Measurements from ENCODE around the gene PDGFRB. TPM values are rescaled to one million over a fixed set of nuclear protein-coding genes. Genes with fewer than 3 reads are reported as not detected.

The PDGFRB gene
- total RNA-seq, 1 experiment from 2014 or later, result 0.34 TPM

- no peak for TF ChIP-seq ZBTB33 (IDR thresholded peaks at IDR 0.05; ENCODE audit: extremely low read depth, insufficient replicate concordance, low read length)
- no peak for TF ChIP-seq POLR2A (IDR thresholded peaks at IDR 0.05; ENCODE audit: borderline replicate concordance, extremely low read depth, insufficient read depth, insufficient read length)
- no peak for TF ChIP-seq CBX3 (IDR thresholded peaks at IDR 0.05; ENCODE audit: low read depth)
- TF ChIP-seq ELF1 (IDR thresholded peaks at IDR 0.05; ENCODE audit: borderline replicate concordance, low read depth), result no peak
Observed at GRCh38 chr5:150133581-150134197, 22.0 kb downstream of the PDGFRB start (continued).

GRCh38 chr5:150132740-150133139 is 22.9 kb downstream of the PDGFRB start:
- no peak overlapping the region for H3K9ac ChIP-seq (ENCODE audit: low read length)
- BruUV-seq (replicated peaks), result no TSS peak
- POLR2A ChIA-PET, result no interaction called here

More at GRCh38 chr5:150132740-150133139, 22.9 kb downstream of the PDGFRB start:
- RAD21 ChIA-PET (ENCODE audit: low non-redundant PET in 1 of 2, low total read pairs in 2 of 2, uncharacterized antibody in 2 of 2, unreplicated experiment in 2 of 2), result no interaction called here
- no peak overlapping the region for H2AFZ ChIP-seq (ENCODE audit: low read depth, low read length, poor library complexity, severe bottlenecking)
- no peaks in the 10 kb centered on the region for H3K79me2 ChIP-seq (ENCODE audit: insufficient read depth, low read length)
- no peaks in the 10 kb centered on the region for H3K9me2 ChIP-seq (ENCODE audit: insufficient read depth)
- H3K4me1 ChIP-seq (ENCODE audit: control insufficient read depth in 1 of 2, insufficient read depth in 2 of 2, low read length in 2 of 2), result peaks cover 0 to 9% of the 10 kb centered on the region in 2 experiments; a peak in 1 of 4 replicates
- no peaks in the 10 kb centered on the region for H3K9me3 ChIP-seq (ENCODE audit: control insufficient read depth in 1 of 2, insufficient read depth in 1 of 2, low read depth in 1 of 2, low read length in 2 of 2)
- CTCF ChIA-PET, result no interaction called here
- H3K4me2 ChIP-seq (ENCODE audit: low read length), result no peak overlapping the region
- no peak for TF ChIP-seq EGR1 (IDR thresholded peaks at IDR 0.05; ENCODE audit: low read depth)
- no peak for TF ChIP-seq ATF3 (IDR thresholded peaks at IDR 0.05)
- no peak for TF ChIP-seq YY1 (IDR thresholded peaks at IDR 0.05; ENCODE audit: extremely low read depth, insufficient replicate concordance, low read depth, low read length)
- no peak for TF ChIP-seq POLR2AphosphoS5 (IDR thresholded peaks at IDR 0.05; ENCODE audit: low read depth, low read length)
- no peak for TF ChIP-seq CBX3 (IDR thresholded peaks at IDR 0.05; ENCODE audit: low read depth)
- no peak for TF ChIP-seq REST (IDR thresholded peaks at IDR 0.05; ENCODE audit: low read depth)
- H3K36me3 ChIP-seq (ENCODE audit: control insufficient read depth in 1 of 2, insufficient read depth in 2 of 2, low read length in 2 of 2), result no peaks in the 10 kb centered on the region
- intact Hi-C loops (cut with micrococcal nuclease), result no loop called here
- no peak for ATAC-seq
- H3K27me3 ChIP-seq (ENCODE audit: insufficient read depth, low read length), result no peaks in the 10 kb centered on the region
- no peaks in the 10 kb centered on the region for H4K20me1 ChIP-seq (ENCODE audit: insufficient read depth)
- no peak overlapping the region for H3K27ac ChIP-seq (ENCODE audit: low read depth, low read length)
- no peak overlapping the region for H3K4me3 ChIP-seq (replicated peaks in 1 of 2; ENCODE audit: low read depth in 1 of 2, low read length in 2 of 2)
- no peak for DNase-seq (ENCODE audit: low read depth, low spot score)

Measured in HCT116 (cell line).